ENCODE results near the gene MARCHF3. TPM values are rescaled to one million over a fixed set of nuclear protein-coding genes. Genes with fewer than 3 reads are reported as not detected.

The MARCHF3 gene, protein sequence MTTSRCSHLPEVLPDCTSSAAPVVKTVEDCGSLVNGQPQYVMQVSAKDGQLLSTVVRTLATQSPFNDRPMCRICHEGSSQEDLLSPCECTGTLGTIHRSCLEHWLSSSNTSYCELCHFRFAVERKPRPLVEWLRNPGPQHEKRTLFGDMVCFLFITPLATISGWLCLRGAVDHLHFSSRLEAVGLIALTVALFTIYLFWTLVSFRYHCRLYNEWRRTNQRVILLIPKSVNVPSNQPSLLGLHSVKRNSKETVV
- 10 to 100 TPM in 1 of 4 donors, 1 to 10 TPM in 3; 1.5 to 12.8 (median 6.0) TPM for total RNA-seq

- TF ChIP-seq POLR2A (IDR thresholded peaks at IDR 0.05) (peak; percentile 84 to 89), POLR2AphosphoS5 (IDR thresholded peaks at IDR 0.05) (peak; percentile 94), EP300 (IDR thresholded peaks at IDR 0.05) (no peak)
- TF ChIP-seq, protein P1, sequence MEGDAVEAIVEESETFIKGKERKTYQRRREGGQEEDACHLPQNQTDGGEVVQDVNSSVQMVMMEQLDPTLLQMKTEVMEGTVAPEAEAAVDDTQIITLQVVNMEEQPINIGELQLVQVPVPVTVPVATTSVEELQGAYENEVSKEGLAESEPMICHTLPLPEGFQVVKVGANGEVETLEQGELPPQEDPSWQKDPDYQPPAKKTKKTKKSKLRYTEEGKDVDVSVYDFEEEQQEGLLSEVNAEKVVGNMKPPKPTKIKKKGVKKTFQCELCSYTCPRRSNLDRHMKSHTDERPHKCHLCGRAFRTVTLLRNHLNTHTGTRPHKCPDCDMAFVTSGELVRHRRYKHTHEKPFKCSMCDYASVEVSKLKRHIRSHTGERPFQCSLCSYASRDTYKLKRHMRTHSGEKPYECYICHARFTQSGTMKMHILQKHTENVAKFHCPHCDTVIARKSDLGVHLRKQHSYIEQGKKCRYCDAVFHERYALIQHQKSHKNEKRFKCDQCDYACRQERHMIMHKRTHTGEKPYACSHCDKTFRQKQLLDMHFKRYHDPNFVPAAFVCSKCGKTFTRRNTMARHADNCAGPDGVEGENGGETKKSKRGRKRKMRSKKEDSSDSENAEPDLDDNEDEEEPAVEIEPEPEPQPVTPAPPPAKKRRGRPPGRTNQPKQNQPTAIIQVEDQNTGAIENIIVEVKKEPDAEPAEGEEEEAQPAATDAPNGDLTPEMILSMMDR (IDR thresholded peaks at IDR 0.05): peak in 2 of 4 experiments; percentile 40 to 53
- Histone ChIP-seq H3K4me1 (peaks cover 0 to 23% (median 6%) of the 10 kb centered on the region in 3 donors), H3K27me3 (peaks cover 21% of the 10 kb centered on the region), H3K9me3 (no peaks in the 10 kb centered on the region), H3K36me3 (no peaks in the 10 kb centered on the region), H3K27ac (peak within 1 kb of the TSS; percentile 36 to 93 (median 85)), H3K4me3 (peak within 1 kb of the TSS; percentile 55 to 71)
- no CpG with 5 or more reads among the region's 97 CpGs for WGBS, 2 donors (ENCODE audit: low coverage in 1 of 2)
- peak; percentile 99 for ATAC-seq
These were observed at the start of gene MARCHF3 for GRCh38 chr5:127030259-127031146. MARCHF3 (minus strand) TSS chr5:127030558; CDS start chr5:126918171, 112,387 bp downstream.

DNA sequence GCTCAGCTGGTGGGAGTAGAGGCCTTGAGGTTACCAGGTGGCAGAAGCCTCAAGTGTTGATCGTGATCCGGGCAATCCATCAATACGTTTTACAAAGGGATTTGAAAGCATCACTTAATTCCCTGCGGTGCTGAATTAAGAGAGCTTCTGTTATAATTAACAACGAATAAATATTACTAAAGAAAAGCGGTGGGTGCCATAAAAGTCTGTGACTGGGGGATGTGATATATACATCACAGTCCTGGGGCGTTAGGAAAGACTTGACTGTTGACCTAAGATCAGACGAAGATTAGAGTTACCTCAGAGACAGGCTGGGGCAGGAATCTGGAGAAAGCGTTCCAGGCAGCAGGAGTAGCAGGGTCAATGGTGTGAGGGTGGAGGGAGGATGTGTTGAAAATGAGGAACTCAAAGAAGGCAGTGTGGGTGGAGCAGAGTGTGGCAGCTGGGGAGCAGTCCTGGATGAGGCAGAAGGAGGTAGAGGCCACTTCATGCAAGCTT is 49.7 kb upstream of the MARCHF3 start:
- no peaks in the 10 kb centered on the region for H3K36me3 ChIP-seq
- H3K27me3 ChIP-seq: peaks cover 15% of the 10 kb centered on the region
- no peak for ATAC-seq
- no peaks in the 10 kb centered on the region for H3K4me1 ChIP-seq
- H3K27ac ChIP-seq: no peak overlapping the region
- H3K4me3 ChIP-seq: no peak overlapping the region
- no peaks in the 10 kb centered on the region for H3K9me3 ChIP-seq
- WGBS, 2 donors (ENCODE audit: low coverage in 1 of 2): 36 to 47% methylated on average over 9 of the region's 9 CpGs
- no peak for TF ChIP-seq POLR2A (IDR thresholded peaks at IDR 0.05)
- no peak for TF ChIP-seq EP300 (IDR thresholded peaks at IDR 0.05)
- no peak for TF ChIP-seq POLR2AphosphoS5 (IDR thresholded peaks at IDR 0.05)
- TF ChIP-seq, protein P1 (IDR thresholded peaks at IDR 0.05): no peak

DNA sequence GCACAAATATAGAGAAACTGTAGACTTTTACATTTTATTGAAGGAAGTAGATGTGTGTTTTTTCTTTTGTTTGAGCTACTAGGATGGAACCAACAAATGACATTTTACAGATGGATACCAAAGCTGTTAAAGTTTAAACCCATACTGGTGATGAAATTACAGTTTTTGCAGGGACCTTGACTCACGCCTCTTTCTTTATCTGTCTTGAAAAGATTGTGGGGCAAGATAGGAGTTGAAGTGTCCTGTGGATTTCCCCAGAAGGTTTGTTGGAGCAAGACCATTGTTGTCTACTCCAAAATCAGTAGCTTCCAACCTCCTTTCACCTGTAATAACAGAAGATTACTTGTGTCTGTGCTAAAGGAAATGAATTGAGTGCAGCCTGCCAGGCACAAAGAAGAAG is 47.0 kb upstream of the MARCHF3 start:
- no peak overlapping the region for H3K27ac ChIP-seq
- H3K9me3 ChIP-seq: no peaks in the 10 kb centered on the region
- 63 to 82% methylated on average over 1 of the region's 1 CpG for WGBS, 2 donors (ENCODE audit: low coverage in 1 of 2)
- no peak for ATAC-seq
- H3K27me3 ChIP-seq: peaks cover 15% of the 10 kb centered on the region
- peaks cover 0 to 5% (median 0%) of the 10 kb centered on the region in 3 donors for H3K4me1 ChIP-seq
- TF ChIP-seq, protein P1 (IDR thresholded peaks at IDR 0.05): no peak
- no peak for TF ChIP-seq POLR2AphosphoS5 (IDR thresholded peaks at IDR 0.05)
- no peak for TF ChIP-seq POLR2A (IDR thresholded peaks at IDR 0.05)
- TF ChIP-seq EP300 (IDR thresholded peaks at IDR 0.05): no peak
- no peak overlapping the region for H3K4me3 ChIP-seq
- no peaks in the 10 kb centered on the region for H3K36me3 ChIP-seq

DNA sequence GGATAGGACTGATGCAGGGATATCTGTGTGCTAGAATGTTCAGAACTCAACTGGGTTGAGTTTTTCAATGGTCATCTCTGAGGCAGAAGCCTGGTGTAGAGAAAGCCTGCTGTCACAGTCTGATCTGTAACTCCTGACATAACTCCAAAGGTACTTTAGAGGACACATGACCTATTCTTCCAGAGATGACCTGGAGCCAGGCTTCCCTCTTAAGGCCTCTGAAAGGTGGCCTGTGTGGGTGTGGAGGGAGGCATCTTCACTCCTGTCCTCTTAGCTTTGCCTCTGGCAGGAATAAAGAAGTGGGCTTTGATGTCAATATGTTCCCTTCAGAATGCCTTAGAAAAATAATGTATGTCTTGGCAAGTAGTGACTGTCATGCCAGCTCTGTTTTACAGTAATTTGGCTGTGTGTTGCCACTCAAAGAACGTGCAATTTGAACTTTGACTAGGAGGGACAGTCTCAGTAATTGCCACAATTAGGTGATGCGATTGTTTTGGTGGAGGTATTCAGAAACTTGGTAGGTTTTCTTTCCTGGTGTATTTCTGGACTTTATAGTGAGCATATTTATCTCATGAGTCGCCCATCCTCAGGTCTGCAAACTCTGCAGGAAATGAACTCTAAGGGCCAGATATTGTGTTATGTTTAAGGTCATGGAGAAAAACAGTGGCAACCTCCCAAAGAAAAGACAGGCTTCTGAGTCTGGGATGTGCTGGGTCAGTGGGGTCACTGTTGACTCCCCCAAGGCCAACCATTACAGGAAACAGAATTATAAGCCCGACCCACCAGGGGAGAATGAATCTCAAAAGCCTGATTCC is 46.2 kb upstream of the MARCHF3 start:
- H3K27ac ChIP-seq: no peak overlapping the region
- H3K4me3 ChIP-seq: no peak overlapping the region
- H3K9me3 ChIP-seq: no peaks in the 10 kb centered on the region
- ATAC-seq: peak; percentile 25
- H3K4me1 ChIP-seq: peaks cover 0 to 8% (median 0%) of the 10 kb centered on the region in 3 donors
- 38 to 72% methylated on average over 1 to 4 of the region's 4 CpGs for WGBS, 2 donors (ENCODE audit: low coverage in 1 of 2)
- H3K36me3 ChIP-seq: no peaks in the 10 kb centered on the region
- TF ChIP-seq, protein P1 (IDR thresholded peaks at IDR 0.05): no peak
- TF ChIP-seq EP300 (IDR thresholded peaks at IDR 0.05) (no peak), POLR2A (IDR thresholded peaks at IDR 0.05) (no peak), POLR2AphosphoS5 (IDR thresholded peaks at IDR 0.05) (no peak)
- H3K27me3 ChIP-seq: peaks cover 15% of the 10 kb centered on the region

All from gastroesophageal sphincter (tissue), 4 donors.